ENCODE data around the gene IGF2.

The IGF2 gene

GRCh38 chr11:2090172-2091111, 48.7 kb downstream of the IGF2 start:
- DNase-seq = no peak

GRCh38 chr11:2089536-2090165, 49.5 kb downstream of the IGF2 start:
- DNase-seq = no peak

- DNase-seq = no peak
Measured at GRCh38 chr11:2088746-2089535, 50.2 kb downstream of the IGF2 start.

GRCh38 chr11:2088284-2088683, 50.9 kb downstream of the IGF2 start:
- no peak for DNase-seq

GRCh38 chr11:2086239-2087040, 52.7 kb downstream of the IGF2 start:
- DNase-seq = no peak

GRCh38 chr11:2085251-2086066, 53.7 kb downstream of the IGF2 start:
- DNase-seq = no peak

- DNase-seq = no peak
Measured at GRCh38 chr11:2084721-2085120, 54.5 kb downstream of the IGF2 start.

Measured in GOT3 (cell line).